ENCODE results near the gene DSE.

DNA sequence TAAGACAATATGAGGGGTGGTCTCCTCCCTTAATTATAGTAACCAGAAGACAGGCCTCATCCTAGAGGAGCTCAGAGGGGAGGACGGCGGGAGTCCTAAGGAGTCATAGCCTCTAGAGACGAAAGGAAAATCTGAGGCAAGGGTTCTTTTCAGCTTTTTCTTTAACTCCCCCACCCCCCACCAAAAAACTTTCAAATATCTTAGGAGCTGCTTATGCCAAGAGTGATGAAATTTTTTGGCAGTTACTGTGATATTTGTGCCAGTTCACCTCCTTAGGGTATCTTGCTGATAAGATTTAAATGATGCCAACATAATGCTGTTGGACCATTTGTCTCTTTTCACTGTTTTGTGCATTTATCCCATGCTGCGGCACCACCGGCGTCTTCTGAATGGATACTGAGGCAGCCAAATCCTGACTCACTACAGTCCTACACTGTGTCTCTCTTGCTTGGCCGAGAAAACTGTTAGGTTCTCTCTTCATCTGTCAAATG, 44.5 kb upstream of the DSE start:
- TF ChIP-seq, protein P1, sequence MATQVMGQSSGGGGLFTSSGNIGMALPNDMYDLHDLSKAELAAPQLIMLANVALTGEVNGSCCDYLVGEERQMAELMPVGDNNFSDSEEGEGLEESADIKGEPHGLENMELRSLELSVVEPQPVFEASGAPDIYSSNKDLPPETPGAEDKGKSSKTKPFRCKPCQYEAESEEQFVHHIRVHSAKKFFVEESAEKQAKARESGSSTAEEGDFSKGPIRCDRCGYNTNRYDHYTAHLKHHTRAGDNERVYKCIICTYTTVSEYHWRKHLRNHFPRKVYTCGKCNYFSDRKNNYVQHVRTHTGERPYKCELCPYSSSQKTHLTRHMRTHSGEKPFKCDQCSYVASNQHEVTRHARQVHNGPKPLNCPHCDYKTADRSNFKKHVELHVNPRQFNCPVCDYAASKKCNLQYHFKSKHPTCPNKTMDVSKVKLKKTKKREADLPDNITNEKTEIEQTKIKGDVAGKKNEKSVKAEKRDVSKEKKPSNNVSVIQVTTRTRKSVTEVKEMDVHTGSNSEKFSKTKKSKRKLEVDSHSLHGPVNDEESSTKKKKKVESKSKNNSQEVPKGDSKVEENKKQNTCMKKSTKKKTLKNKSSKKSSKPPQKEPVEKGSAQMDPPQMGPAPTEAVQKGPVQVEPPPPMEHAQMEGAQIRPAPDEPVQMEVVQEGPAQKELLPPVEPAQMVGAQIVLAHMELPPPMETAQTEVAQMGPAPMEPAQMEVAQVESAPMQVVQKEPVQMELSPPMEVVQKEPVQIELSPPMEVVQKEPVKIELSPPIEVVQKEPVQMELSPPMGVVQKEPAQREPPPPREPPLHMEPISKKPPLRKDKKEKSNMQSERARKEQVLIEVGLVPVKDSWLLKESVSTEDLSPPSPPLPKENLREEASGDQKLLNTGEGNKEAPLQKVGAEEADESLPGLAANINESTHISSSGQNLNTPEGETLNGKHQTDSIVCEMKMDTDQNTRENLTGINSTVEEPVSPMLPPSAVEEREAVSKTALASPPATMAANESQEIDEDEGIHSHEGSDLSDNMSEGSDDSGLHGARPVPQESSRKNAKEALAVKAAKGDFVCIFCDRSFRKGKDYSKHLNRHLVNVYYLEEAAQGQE (IDR thresholded peaks at IDR 0.05; ENCODE audit: insufficient read depth in 1 of 2, low read depth in 2 of 2, low read length in 1 of 2), result no peak
- TF ChIP-seq, protein P2, sequence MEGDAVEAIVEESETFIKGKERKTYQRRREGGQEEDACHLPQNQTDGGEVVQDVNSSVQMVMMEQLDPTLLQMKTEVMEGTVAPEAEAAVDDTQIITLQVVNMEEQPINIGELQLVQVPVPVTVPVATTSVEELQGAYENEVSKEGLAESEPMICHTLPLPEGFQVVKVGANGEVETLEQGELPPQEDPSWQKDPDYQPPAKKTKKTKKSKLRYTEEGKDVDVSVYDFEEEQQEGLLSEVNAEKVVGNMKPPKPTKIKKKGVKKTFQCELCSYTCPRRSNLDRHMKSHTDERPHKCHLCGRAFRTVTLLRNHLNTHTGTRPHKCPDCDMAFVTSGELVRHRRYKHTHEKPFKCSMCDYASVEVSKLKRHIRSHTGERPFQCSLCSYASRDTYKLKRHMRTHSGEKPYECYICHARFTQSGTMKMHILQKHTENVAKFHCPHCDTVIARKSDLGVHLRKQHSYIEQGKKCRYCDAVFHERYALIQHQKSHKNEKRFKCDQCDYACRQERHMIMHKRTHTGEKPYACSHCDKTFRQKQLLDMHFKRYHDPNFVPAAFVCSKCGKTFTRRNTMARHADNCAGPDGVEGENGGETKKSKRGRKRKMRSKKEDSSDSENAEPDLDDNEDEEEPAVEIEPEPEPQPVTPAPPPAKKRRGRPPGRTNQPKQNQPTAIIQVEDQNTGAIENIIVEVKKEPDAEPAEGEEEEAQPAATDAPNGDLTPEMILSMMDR (IDR thresholded peaks at IDR 0.05), result no peak

Measured in Panc1 (cell line).